Germinal center (tissue), 1 donor: Measurements from ENCODE around the gene TNFSF9.
"Not testable (repeated sequence)": the region's sequence is repeated elsewhere in the genome, so short reads cannot be mapped to it uniquely, and the experiment has no call there.

Experiments used
- DNase-seq: peaks from one replicate; pipeline ENCODE4 v3.0.0; 2012; ENCODE audit warnings: mixed read lengths, low spot score

Gene TNFSF9

GRCh38 chr19:6572217-6572616 lies 41.4 kb downstream of the TNFSF9 start:
- no peak for DNase-seq

GRCh38 chr19:6573350-6573749 lies 42.5 kb downstream of the TNFSF9 start:
- DNase-seq: no peak

DNA sequence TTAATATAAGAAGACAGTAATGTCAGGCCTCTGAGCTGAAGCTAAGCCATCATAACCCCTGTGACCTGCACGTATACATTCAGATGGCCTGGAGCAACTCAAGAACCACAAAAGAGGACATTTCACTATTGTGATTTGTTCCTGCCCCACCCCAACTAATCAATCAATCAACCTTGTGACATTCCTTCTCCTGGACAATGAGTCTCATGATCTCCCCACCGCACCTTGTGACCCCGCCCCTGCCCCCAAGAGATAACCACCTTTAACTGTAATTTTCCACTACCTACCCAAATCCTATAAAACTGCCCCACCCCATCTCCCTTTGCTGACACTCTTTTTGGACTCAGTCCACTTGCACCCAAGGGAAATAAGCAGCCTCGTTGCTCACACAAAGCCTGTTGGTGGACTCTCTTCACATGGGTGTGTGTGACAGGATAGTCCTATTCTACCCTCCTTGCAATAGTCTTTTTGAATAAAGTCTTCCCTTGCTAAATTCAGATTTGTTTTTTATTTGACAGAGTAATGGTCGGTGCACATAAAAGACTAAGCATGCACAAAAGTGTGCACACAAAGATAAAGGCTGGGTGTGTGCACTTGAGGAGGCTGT lies 46.1 kb downstream of the TNFSF9 start:
- no peak for DNase-seq

GRCh38 chr19:6577476-6578125 lies 46.8 kb downstream of the TNFSF9 start:
- peak; percentile 70 for DNase-seq

GRCh38 chr19:6579450-6580178 lies 48.8 kb downstream of the TNFSF9 start:
- no peak for DNase-seq

DNA sequence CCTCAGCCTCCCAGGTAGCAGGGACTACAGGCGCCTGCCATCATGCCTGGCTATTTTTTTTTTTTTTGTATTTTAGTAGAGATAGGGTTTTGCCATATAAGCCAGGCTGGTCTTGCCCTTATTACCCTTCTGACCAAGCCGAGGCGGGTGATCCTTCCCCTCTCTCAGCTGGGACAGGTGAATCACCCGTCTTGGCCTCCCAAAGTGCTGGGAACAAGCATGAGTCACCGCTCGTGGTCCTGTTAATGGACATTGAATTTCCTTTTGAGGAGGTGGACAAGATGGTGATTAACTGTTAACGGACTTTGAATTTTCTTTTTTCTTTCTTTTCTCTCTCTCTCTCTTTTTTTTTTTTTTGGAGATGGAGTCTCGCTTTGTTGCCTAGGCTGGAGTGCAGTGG lies 49.5 kb downstream of the TNFSF9 start:
- DNase-seq: no peak

- not testable (repeated sequence) for DNase-seq
Observed at GRCh38 chr19:6582515-6583484, 52.0 kb downstream of the TNFSF9 start.
